ENCODE data around the gene ZNF611.
"Not testable (repeated sequence)": the region's sequence is repeated elsewhere in the genome, so short reads cannot be mapped to it uniquely, and the experiment has no call there.

The ZNF611 gene

DNA sequence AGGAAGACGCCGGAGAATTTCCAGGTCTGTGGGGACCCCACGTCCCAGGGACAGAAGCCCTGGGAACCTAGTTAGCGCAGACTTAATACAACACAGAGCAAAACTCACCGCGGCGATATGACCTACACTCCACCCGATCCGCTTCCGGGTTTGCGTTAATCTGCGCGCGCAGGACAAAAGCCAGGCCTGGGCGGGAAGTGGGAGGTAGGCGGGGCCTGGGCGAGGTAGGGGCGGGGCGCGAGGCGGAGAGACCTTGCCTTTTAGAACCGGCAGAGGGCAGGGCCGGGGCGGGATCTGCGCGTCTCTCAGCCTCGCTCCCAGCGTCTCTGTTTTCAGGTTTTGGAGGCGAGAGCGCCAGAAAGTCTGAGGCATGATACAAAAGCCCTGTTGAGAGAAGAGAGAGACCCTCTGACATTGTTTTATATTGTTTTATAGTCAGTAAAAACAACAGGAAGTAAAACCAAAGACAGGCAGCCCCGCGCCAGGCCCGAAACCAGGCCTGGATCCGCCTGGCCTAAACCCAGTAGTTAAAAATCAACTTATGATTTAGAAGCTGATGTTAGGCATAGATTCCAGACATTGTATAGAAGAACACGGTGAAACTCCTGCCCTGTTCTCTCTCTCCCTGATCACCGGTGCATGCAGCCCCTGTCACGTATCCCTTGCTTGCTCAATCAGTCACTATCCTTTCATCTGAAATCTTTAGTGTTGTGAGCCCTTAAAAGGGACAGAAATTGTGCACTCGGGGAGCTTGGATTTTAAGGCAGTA lies at the start of gene ZNF611:
ZNF611 (minus strand) TSS at position 152 of the 769 bp plus-strand sequence. CDS start 19,150 bp downstream, outside the sequence.
- peak; percentile 81 for DNase-seq

GRCh38 chr19:52782864-52783263 lies 48.0 kb upstream of the ZNF611 start:
- DNase-seq: not testable (repeated sequence)

DNA sequence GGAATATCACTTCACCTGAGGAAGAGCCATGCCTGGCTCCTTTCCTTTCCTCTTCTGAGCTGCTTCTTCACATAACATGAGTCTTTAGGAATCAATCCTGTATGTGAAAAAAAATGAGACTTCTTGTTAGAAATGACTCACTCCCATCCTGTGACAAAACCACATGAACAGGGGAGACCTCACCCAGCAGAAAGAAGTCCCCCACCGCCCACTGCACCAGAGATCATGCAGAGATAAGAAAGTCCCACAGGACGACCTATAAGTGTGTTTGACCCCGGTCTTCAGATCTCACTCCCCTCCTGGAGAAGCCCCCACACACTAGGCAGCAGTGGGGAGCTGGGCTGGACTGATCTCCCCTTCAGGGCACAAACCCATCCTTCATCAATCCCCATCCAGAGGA lies 44.0 kb upstream of the ZNF611 start:
- DNase-seq: no peak

GRCh38 chr19:52756447-52756846 lies 21.6 kb upstream of the ZNF611 start:
- DNase-seq: not testable (repeated sequence)

DNA sequence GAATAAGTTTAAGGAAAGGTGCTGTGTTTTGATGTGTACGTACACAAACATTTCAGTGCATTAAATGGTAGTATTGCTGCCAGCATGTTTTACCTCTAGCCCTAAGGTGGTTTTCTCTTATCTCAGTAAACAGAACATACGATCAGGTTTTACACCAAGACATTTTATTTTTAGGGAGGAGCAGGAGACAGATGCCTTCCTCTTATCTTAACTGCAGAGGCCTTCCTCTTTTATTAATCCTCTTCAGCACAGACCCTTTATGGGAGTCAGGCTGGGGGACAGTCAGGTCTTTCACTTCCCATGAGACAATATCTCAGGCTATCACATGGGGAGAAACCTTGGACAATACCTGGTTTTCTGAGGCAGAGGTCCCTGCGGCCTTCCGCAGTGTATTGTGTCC lies 14.9 kb upstream of the ZNF611 start:
- DNase-seq: no peak

DNA sequence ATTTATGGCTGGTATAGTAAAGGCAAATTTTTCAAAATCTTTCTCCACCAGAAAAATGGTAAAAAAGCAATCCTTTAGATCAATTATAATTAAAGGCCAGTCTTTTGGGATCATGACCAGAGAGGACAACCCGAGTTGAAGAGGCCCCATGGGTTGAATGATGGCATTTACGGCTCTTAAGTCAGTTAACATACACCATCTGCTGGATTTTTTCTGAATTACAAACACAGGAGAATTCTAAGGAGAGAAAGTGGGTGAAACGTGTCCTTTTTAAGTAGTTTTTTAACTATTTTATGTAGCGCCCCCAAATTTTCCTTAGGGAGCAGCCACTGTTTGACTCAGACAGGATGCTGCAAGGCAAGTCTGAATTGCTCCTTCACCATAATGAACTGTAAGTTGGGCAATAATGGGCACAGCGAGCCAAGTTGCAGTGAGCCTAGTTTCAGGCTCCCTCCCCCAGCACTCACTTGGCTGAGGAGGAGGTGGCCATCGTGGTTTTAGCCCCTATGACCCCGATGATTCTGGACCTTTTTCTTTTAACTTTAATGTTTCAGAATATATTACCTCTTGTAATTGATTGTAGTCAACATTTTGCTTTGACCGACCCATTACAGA lies 13.6 kb upstream of the ZNF611 start:
- DNase-seq: no peak

GRCh38 chr19:52745919-52746318 lies 11.1 kb upstream of the ZNF611 start:
- not testable (repeated sequence) for DNase-seq

GRCh38 chr19:52743091-52743490 lies 8.2 kb upstream of the ZNF611 start:
- DNase-seq: no peak

DNA sequence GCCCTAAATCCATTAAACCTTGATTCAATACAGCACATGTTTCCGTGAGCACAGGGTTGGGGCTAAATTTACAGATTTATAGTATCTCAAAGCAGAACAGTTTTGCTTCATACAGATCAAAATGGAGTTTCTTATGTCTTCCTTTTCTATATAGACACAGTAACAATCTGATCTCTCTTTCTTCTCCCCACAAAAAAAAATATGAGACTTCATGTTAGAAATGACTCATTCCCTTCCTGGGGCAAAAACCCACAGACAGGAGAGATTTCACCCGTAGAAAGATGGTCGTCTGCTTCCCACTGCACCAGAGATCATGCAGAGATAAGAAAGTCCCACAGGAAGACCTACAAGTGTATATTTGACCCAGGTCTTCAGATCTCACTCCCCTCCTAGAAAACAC lies 7.7 kb upstream of the ZNF611 start:
- no peak for DNase-seq

DNA sequence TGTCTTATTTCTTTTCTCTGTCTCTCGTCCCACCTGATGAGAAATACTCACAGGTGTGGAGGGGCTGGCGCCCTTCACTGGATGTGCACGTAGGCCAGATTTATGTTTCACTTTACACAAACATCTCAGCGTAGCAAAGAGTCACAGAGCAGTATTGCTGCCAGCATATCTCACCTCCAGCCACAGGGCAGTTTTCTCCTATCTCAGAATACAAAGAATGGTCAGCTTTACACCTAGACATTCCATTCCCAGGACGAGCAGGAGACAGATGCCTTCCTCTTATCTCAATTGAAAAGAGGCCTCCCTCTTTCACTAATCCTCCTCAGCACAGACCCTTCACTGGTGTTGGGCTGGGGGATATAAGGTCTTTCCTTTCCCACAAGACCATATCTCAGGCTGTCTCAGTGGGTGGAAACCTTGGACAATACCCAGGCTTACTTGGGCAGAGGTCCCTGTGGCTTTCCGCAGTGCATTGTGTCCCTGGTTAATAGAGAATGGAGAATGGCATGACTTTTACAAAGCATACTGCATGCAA lies 7.2 kb upstream of the ZNF611 start:
- no peak for DNase-seq

GRCh38 chr19:52741371-52741770 lies 6.5 kb upstream of the ZNF611 start:
- not testable (repeated sequence) for DNase-seq

GRCh38 chr19:52739576-52739975 lies 4.7 kb upstream of the ZNF611 start:
- no peak for DNase-seq

DNA sequence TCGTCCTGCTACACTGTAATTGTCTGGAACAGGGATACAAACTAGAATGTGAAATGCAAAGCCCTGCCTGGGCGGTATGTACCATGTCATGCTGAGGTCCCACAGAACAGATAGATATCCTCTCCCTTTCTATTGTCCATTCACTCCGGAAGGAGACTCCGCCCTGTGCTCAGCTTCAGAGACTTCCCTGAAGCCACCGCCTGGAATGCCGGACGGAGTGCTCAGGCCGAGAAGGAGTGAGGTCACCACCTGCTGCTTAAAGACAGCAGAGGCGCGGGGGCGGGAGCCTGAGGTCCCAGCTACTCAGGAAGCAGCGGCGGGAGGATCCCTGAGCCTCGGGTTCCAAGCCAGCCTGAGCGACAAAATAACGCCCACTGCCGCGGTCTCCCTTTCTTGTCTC lies 890 bp upstream of the ZNF611 start:
- peak; percentile 79 for DNase-seq

- DNase-seq: no peak
These were observed 432 bp downstream of the ZNF611 start for GRCh38 chr19:52734331-52734892.

GRCh38 chr19:52726051-52726450 lies 8.8 kb downstream of the ZNF611 start:
- DNase-seq: not testable (repeated sequence)

GRCh38 chr19:52725528-52725961 lies 9.3 kb downstream of the ZNF611 start:
- DNase-seq: no peak

- no peak for DNase-seq
These were observed 9.9 kb downstream of the ZNF611 start for GRCh38 chr19:52724701-52725514.

DNA sequence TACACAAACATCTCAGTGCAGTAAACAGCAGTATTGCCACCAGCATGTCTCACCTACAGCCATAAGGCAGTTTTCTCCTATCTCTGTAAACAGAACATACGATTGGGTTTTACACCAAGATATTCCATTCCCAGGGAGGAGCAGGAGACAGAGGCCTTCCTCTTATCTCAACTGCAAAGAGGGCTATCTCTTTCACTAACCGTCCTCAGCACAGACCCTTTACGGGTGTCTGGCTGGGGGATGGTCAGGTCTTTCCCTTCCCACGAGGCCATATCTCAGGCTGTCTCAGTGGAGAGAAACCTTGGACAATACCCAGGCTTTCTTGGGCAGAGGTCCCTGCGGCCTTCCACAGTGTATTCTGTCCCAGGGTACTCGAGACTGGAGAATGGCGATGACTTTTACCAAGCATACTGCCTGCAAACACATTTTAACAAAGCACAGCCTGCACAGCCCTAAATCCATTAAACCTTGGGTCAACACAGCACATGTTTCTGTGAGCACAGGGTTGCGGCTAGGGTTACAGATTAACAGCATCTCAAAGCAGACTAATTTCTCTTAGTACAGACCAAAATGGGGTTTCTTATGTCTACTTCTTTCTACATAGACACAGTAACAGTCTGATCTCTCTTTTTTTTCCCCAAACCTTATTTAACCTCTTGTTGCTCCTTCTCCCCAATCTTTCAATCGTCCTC lies 10.8 kb downstream of the ZNF611 start:
- peak; percentile 7 for DNase-seq

DNA sequence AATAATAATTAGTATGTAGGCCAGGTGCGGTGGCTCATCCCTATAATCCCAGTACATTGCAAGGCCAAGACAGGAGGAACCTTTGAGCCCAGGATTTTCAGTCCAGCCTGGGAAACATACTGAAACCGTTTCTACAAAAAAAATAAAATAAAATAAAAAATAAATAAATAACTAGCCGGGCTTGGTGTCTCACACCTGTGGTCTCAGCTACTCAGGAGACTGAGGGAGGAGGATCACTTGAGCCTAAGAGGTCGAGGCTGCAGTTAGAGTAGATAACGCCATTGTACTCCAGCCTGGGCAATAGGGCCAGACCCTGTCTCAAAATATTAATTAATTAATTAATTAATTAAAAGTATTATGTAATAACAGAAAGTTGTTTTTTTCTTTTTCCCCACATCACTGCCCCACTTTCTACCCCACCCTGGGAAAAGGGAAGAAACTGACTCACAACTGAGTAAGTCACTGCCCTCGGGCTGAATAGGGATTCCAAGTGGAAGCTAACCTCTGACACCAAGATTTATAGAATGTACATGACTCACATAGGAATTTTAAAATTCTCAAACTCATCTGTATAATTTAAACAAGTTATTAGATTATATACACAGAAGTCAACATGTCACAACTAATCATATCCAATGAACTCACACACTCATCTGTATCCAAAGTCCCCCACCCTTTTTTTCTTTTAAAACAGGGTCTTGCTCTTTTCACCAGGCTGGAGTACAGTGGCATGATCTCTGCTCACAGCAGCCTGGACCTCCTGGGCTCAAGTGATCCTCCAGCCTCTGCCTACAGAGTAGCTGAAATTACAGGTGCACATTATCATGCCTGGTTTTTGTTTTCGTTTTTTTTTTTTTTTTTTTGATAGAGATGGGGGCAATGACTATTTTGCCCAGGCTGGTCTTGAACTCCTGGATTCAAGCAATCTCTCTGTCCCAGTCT lies 12.5 kb downstream of the ZNF611 start:
- DNase-seq: peak; percentile 27

DNA sequence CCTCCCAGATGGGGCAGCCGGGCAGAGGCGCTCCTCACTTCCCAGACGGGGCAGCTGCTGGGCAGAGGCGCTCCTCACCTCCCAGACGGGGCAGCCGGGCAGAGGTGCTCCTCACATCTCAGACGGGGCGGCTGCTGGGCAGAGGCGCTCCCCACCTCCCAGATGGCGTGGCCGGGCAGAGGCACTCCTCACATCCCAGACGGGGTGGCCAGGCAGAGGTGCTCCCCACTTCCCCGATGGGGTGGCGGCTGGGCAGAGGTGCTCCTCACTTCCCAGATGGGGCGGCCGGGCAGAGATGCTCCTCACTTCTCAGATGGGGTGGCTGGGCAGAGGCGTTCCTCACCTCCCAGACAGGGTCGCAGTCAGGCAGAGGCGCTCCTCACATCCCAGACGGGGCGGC lies 14.3 kb downstream of the ZNF611 start:
- DNase-seq: not testable (repeated sequence)

GRCh38 chr19:52716522-52716921 lies 18.3 kb downstream of the ZNF611 start:
- DNase-seq: no peak

Measured in kidney glomerular epithelial cell (primary cell).